Esophagus muscularis mucosa (tissue), 4 donors: ENCODE results near the gene RAB11A. TPM values are rescaled to one million over a fixed set of nuclear protein-coding genes. Genes with fewer than 3 reads are reported as not detected.
"Not testable (repeated sequence)": the region's sequence is repeated elsewhere in the genome, so short reads cannot be mapped to it uniquely, and the experiment has no call there.

Experiments
- DNase-seq: peaks from one replicate; pipeline ENCODE4 v3.0.0-alpha.2; 2017; ENCODE audit errors: extremely low spot score
- H3K27ac ChIP-seq, 4 donors: fragments of 200-600 bp; sonication (generic); replicated peaks in 1 of 4; 1 replicate in 3 of 4; 2 replicates in 1 of 4; pipeline ENCODE4 v1.5.1; 2016 to 2019; ENCODE audit warnings: mild to moderate bottlenecking in 1 of 4
- H3K27me3 ChIP-seq, 4 donors: fragments of 200-600 bp; sonication (generic); one replicate each; pipeline versions ENCODE4 v1.5.1 to v1.6.0; 2016 to 2019
- H3K36me3 ChIP-seq, 4 donors: fragments of 200-600 bp; sonication (generic); one replicate each; pipeline ENCODE4 v1.5.1; 2016 to 2019
- H3K4me1 ChIP-seq, 4 donors: fragments of 200-600 bp; sonication (generic); one replicate each; pipeline ENCODE4 v1.5.1; 2016 to 2019
- H3K4me3 ChIP-seq, 4 donors: fragments of 200-600 bp; sonication (generic); 1 replicate in 2 of 4; 2 replicates in 2 of 4; pipeline ENCODE4 v1.5.1; 2016 to 2019; ENCODE audit warnings: mild to moderate bottlenecking in 4 of 4, moderate library complexity in 1 of 4
- H3K9me3 ChIP-seq, 4 donors: fragments of 200-600 bp; sonication (generic); 1 replicate in 3 of 4; 2 replicates in 1 of 4; pipeline ENCODE4 v1.5.1; 2016 to 2019
- EP300 ChIP-seq: sonication (generic); formaldehyde crosslinking; IDR thresholded peaks from one replicate; pipeline ENCODE4 v1.6.1; 2017; ENCODE audit warnings: antibody characterized with exemption
- POLR2A ChIP-seq: fragments of 450-650 bp; IDR thresholded peaks from one replicate; pipeline ENCODE4 v1.6.1; 2017; ENCODE audit warnings: antibody characterized with exemption, moderate library complexity, mild to moderate bottlenecking, low read depth
- POLR2AphosphoS5 ChIP-seq, 2 donors: sonication (generic); formaldehyde crosslinking; IDR thresholded peaks; one replicate each; pipeline ENCODE4 v1.6.1; 2017; ENCODE audit warnings: antibody characterized with exemption in 2 of 2
- WGBS: methylation state at CpG from one replicate; pipeline ENCODE4 v1.1.5; 2018; 5-methylcytosine and 5-hydroxymethylcytosine counted together
- intact Hi-C: fragments of 100-400 bp; cut with DNase I; formaldehyde crosslinking; loops from one replicate; pipeline ENCODE4 v1.15.1; 2023
- total RNA-seq, 4 donors: library from RNA; depleted of rRNA; stranded (reverse); fragments of >200 nt; gene quantifications; one replicate each; pipeline versions ENCODE4 v1.1.0 to v1.2.1, GENCODE V29; 2016
- TF ChIP-seq, protein P1 (sequence below), 3 experiments: fragments of 200-600 bp in 2 of 3; fragments of 450-650 bp in 1 of 3; sonication (generic) in 2 of 3; IDR thresholded peaks; one replicate each; pipeline ENCODE4 v1.5.1; 2017 to 2019; ENCODE audit warnings: antibody characterized with exemption in 3 of 3, mild to moderate bottlenecking in 2 of 3, moderate library complexity in 1 of 3

RAB11A gene
- total RNA-seq, 4 donors from 2014 or later, result 51.9 to 134 (median 122) TPM

DNA sequence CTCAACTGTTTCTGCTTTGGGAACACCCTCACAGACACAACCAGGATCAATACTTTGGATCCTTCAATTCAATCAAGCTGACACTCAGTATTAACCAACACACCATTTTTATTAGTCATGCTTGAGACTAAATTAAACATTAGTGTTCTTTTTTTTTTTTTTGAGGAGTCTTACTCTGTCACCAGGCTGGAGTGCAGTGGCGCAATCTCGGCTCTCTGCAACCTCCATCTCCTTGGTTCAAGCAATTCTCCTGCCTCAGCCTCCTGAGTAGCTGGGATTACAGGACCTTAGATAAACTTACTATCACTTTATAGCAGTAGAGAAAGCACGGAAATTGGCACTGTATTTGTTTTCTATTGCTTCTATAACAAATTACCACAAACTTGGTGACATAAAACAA lies 2.0 kb upstream of the RAB11A start:
- Histone ChIP-seq H3K4me3 (no peak overlapping the region), H3K27me3 (no peaks in the 10 kb centered on the region), H3K36me3 (no peaks in the 10 kb centered on the region), H3K27ac (no peak overlapping the region), H3K9me3 (no peaks in the 10 kb centered on the region), H3K4me1 (peaks cover 11 to 27% (median 22%) of the 10 kb centered on the region in 4 donors)
- WGBS, result 85% methylated on average over 3 of the region's 3 CpGs
- no peak for DNase-seq
- intact Hi-C loops, result no loop called here
- no peak for TF ChIP-seq POLR2AphosphoS5 (IDR thresholded peaks at IDR 0.05)
- TF ChIP-seq, protein P1, sequence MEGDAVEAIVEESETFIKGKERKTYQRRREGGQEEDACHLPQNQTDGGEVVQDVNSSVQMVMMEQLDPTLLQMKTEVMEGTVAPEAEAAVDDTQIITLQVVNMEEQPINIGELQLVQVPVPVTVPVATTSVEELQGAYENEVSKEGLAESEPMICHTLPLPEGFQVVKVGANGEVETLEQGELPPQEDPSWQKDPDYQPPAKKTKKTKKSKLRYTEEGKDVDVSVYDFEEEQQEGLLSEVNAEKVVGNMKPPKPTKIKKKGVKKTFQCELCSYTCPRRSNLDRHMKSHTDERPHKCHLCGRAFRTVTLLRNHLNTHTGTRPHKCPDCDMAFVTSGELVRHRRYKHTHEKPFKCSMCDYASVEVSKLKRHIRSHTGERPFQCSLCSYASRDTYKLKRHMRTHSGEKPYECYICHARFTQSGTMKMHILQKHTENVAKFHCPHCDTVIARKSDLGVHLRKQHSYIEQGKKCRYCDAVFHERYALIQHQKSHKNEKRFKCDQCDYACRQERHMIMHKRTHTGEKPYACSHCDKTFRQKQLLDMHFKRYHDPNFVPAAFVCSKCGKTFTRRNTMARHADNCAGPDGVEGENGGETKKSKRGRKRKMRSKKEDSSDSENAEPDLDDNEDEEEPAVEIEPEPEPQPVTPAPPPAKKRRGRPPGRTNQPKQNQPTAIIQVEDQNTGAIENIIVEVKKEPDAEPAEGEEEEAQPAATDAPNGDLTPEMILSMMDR (IDR thresholded peaks at IDR 0.05), result no peak
- TF ChIP-seq POLR2A, result no peak
- TF ChIP-seq EP300, result no peak

DNA sequence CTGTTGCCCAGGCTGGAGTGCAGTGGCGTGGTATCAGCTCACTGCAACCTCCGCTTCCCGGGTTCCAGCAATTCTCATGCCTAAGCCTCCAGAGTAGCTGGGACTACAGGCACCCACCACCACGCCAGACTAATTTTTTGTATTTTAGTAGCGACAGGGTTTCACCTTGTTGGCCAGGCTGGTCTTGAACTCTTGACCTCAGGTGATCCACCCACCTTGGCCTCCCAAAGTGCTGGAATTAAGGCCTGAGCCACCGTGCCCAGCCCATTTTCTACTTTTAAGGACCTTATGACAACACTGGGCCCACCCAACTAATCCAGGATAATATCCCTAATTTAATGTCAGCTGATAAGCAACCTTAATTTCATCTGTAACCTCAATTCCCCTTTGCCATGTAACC lies 1.4 kb upstream of the RAB11A start:
- not testable (repeated sequence) for H3K9me3 ChIP-seq

DNA sequence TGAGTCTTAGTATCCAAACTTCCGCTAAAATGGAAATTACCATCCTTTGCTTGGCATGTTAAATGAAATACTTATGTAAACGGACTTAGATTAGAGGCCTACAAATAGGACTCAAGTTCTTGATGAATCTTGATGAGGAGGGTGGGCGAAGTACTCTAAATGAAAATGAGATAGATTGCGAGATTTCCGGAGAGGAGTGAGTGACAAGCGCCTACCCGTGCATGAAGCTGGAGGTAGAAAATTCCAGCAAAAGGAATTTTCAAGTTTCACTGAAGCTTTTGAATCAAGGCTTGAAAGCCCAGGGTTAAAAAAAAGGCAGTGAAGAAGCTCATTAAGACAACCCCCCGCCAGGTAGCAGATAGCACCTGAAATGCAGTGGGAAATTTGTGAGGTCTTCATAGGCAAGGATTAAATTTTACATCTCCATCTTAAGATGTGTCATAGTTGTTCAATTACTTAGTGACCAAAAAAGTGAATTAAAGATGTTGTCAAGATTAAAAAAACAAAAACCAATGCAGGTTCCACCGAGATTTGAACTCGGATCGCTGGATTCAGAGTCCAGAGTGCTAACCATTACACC lies 655 bp upstream of the RAB11A start:
- TF ChIP-seq, protein P1 (IDR thresholded peaks at IDR 0.05), result no peak
- TF ChIP-seq POLR2A (no peak), POLR2AphosphoS5 (IDR thresholded peaks at IDR 0.05) (no peak)
- no peaks in the 10 kb centered on the region for H3K27me3 ChIP-seq
- no peak for DNase-seq
- peaks cover 11 to 37% (median 33%) of the 10 kb centered on the region in 4 donors for H3K4me1 ChIP-seq
- peak overlapping the region; percentile 77 to 96 (median 86) for H3K4me3 ChIP-seq
- 62% methylated on average over 11 of the region's 11 CpGs for WGBS
- H3K9me3 ChIP-seq, result no peaks in the 10 kb centered on the region
- intact Hi-C loops, result loop anchor here (2.0 kb wide), 1 partner anchor 76 kb away; the partner anchor contains the start of gene DENND4A
- peak overlapping the region; percentile 92 to 96 (median 94) for H3K27ac ChIP-seq
- H3K36me3 ChIP-seq, result no peaks in the 10 kb centered on the region

More for the DNA sequence above, 1.4 kb upstream of the RAB11A start:
- DNase-seq, H3K36me3 ChIP-seq, H3K27me3 ChIP-seq, H3K4me3 ChIP-seq, H3K27ac ChIP-seq: not testable (repeated sequence)
- peaks cover 11 to 33% (median 28%) of the 10 kb centered on the region in 4 donors for H3K4me1 ChIP-seq
- intact Hi-C loops, result loop anchor here (2.0 kb wide), 1 partner anchor 75 kb away; the partner anchor contains the start of gene DENND4A
- 93% methylated on average over 6 of the region's 6 CpGs for WGBS

DNA sequence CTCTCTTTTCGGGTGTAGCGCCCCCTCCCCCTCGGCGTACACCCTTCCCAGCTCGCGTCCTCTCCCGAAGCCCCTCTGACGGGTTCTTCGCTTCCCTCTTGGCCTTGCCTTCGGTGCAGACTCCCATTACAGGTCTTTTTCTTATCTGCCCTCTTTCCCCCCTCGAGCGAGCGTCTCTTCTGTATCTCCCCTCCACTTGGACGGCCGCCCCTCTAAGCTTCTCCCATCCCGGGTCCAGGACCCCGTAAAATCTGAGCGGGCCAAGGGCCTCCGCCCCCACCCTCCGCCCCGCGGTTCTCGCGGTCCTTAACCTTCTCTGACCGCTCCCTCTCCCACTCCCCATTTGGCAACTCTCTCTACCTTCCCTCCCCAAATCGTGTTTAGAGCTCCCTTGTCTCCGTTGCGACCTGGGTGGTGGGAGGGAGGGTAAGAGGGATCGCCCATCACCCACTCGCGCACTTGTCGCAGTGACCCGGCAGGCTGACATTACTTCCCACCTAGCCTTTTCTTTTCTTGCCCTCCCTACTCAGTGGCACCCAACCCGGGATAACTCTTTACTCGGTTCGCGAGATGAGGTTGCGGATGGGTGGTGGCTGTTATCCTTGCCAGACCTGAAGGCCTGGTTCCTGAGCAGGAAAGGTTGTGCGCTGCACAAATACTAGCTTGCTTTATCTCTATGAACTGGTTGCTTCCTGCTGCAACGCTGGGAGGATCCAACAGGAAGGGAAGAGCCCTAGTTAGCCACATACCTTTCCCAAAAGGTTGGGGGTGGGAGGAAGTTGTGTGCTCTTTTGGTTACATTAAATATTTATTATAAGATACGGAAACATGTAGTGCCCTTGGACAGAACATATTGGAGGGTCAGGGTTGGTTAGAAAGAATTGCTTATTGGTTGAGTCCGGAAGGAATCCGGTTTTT lies 922 bp downstream of the RAB11A start:
- no peak for DNase-seq
- Histone ChIP-seq H3K4me3 (peak overlapping the region; percentile 77 to 96 (median 86)), H3K27me3 (no peaks in the 10 kb centered on the region), H3K27ac (peak overlapping the region; percentile 92 to 96 (median 94)), H3K4me1 (peaks cover 11 to 41% (median 34%) of the 10 kb centered on the region in 4 donors), H3K9me3 (no peaks in the 10 kb centered on the region), H3K36me3 (peaks cover 0 to 11% (median 4%) of the 10 kb centered on the region in 4 donors)
- intact Hi-C loops, result loop anchor here (2.0 kb wide), 1 partner anchor 77 kb away; the partner anchor contains the start of gene DENND4A
- TF ChIP-seq POLR2A (no peak), POLR2AphosphoS5 (IDR thresholded peaks at IDR 0.05) (peak; percentile 61 to 78)
- WGBS, result 1% methylated on average over 43 of the region's 43 CpGs

DNA sequence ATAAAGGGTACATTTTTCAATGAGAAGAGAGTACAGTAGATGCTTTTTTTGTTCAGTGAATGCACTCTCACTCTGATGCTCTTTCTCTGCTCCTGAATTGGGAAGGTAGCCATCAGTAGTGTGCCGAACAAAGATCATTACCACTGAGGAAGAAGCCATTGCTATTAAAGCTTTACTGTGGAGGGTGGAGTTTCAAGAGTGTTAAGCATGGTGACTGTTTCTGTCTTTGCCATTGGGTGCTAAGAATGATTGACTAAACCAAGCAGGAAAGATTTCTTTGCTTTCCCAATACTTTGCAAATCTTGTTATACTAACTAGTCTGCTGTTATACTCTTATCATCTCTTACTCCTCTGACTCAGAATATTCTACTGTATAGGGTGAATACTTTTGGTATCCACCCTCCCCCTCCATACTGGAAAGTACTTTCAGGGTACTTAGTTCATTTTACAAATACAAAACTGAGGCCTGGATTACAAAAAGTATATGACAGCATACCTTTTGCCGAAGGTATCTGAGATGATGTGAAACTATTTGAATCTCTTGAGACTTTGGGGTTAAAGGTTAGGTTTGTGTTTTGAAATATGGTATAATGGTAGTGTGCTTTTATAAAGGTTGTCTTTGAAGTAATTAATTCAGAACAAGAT lies 1.7 kb downstream of the RAB11A start:
- no peak for DNase-seq
- H3K36me3 ChIP-seq, result peaks cover 0 to 12% (median 4%) of the 10 kb centered on the region in 4 donors
- H3K27me3 ChIP-seq, result no peaks in the 10 kb centered on the region
- H3K4me1 ChIP-seq, result peaks cover 11 to 49% (median 36%) of the 10 kb centered on the region in 4 donors
- 28% methylated on average over 2 of the region's 2 CpGs for WGBS
- TF ChIP-seq POLR2AphosphoS5 (IDR thresholded peaks at IDR 0.05), result no peak
- TF ChIP-seq EP300, result no peak
- TF ChIP-seq, protein P1 (IDR thresholded peaks at IDR 0.05), result no peak
- TF ChIP-seq POLR2A, result no peak
- intact Hi-C loops, result no loop called here
- H3K4me3 ChIP-seq, result peak overlapping the region; percentile 77 to 96 (median 86)
- peak overlapping the region; percentile 92 to 96 (median 94) for H3K27ac ChIP-seq
- H3K9me3 ChIP-seq, result no peaks in the 10 kb centered on the region

DNA sequence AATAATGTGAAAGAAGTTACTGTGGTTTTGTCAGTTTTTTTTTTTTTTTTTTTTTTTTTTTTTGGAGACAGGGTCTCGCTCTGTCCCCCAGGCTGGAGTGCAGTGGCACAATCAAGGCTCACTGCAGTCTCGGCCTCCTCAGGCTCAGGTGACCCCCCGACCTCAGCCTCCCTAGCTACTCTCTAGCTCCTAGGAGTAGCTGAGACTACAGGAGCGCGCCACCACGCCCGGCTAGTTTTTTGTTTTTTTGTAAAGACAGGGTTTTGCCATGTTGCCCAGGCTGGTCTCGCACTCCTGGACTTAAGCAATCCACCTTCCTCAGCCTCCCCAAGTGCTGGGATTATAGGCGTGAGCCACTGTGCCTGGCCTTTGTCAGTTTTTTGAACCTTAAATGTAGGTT lies 2.6 kb downstream of the RAB11A start:
- H3K27ac ChIP-seq, result peak overlapping the region in 3 of 4 donors; percentile 20 to 92 (median 39)
- intact Hi-C loops, H3K4me3 ChIP-seq, H3K9me3 ChIP-seq, DNase-seq, H3K27me3 ChIP-seq: not testable (repeated sequence)
- WGBS, result 83% methylated on average over 9 of the region's 9 CpGs
- H3K4me1 ChIP-seq, result peaks cover 11 to 57% (median 38%) of the 10 kb centered on the region in 4 donors
- peaks cover 0 to 19% (median 4%) of the 10 kb centered on the region in 4 donors for H3K36me3 ChIP-seq

DNA sequence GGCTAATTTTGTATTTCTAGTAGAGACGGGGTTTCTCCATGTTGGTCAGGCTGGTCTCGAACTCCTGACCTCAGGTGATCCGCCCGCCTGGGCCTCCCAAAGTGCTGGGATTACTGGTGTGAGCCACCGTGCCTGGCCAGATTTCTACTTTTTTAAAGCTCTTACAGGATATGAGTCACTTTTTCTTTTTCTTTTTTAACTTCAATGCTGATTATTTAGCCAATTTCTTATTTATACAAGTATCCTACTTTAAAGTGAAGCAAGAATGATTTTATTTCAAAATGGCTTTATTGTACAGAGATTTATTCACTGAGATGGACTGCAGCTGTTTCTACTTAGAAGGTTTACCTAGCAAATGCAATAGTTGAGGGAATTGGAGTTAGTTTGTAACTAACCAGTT lies 3.3 kb downstream of the RAB11A start:
- H3K27ac ChIP-seq, result peak overlapping the region; percentile 10 to 92 (median 30)
- 82% methylated on average over 5 of the region's 5 CpGs for WGBS

More for the DNA sequence above, 3.3 kb downstream of the RAB11A start:
- intact Hi-C loops, H3K27me3 ChIP-seq, H3K4me3 ChIP-seq, H3K9me3 ChIP-seq, DNase-seq: not testable (repeated sequence)
- H3K36me3 ChIP-seq, result peaks cover 4 to 27% (median 11%) of the 10 kb centered on the region in 4 donors
- peaks cover 11 to 57% (median 38%) of the 10 kb centered on the region in 4 donors for H3K4me1 ChIP-seq
